IPS DF 19.7 (cell line): ENCODE results near the gene ZNF892.
"Not testable (repeated sequence)": the region's sequence is repeated elsewhere in the genome, so short reads cannot be mapped to it uniquely, and the experiment has no call there.

Experiments
- DNase-seq: peaks from one replicate; pipeline ENCODE4 v3.0.0-alpha.2; 2013; ENCODE audit warnings: low read depth, low spot score

The ZNF892 gene

GRCh38 chr2:95225658-95226057, 18.3 kb downstream of the ZNF892 start:
- DNase-seq, result no peak

DNA sequence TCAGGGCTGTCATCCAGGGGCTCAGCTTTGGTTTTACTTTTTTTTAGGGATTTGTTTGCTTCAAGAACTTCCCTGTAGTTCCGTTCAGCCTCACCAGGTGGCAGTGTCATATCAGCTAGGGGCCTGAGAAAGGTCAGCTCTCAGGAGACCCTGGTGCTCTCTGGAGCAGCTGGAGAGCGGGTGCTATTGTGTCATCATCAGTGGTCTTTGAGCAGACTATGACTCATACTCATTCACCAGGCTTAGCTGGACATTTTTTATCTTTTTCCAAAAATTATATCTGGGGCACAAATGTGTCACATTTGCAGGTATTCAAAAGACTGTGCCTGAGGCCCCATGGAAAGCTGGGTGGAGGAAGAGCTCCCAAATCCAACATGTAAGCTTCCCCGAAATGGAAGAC, 24.4 kb downstream of the ZNF892 start:
- DNase-seq, result peak; percentile 50

- no peak for DNase-seq
Observed at GRCh38 chr2:95232232-95232631, 24.9 kb downstream of the ZNF892 start.

- no peak for DNase-seq
Observed at GRCh38 chr2:95234286-95234785, 27.0 kb downstream of the ZNF892 start.

DNA sequence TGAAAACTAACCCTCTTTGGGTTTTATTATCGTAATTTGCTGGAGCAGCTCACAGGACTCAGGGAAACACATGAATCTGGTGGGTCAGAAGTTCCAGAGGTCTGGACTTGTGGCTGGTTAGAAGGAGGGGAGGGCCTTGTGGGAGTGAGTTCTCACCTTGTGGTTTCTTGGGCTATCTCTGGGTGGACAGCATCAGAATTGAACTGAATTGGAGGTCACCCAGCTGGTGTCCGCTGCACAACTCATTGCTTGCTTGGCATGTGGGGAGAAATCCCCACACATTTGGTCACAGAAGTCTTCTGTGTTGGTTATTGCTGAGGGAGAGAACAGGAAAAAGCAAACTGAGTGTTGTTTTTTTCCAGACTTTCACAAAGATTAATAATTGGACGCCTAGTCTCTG, 27.5 kb downstream of the ZNF892 start:
- DNase-seq, result no peak

DNA sequence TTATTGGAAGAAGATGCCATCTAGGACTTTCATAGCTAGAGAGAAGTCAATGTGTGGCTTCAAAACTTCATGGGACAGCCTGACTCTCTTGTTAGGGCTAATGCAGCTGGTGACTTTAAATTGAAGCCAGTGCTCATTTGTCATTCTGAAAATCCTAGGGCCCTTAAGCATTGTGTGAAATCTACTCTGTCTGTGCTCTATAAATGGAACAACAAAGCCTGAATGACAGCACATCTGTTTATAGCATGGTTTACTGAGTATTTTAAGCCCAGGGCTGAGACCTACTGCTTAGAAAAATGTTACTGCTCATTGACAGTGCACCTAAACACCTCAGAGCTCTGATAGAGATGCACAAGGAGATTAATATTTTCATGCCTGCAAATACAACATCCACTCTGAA, 30.8 kb downstream of the ZNF892 start:
- DNase-seq, result no peak

GRCh38 chr2:95240091-95240490, 32.8 kb downstream of the ZNF892 start:
- no peak for DNase-seq

GRCh38 chr2:95240556-95240955, 33.2 kb downstream of the ZNF892 start:
- no peak for DNase-seq

DNA sequence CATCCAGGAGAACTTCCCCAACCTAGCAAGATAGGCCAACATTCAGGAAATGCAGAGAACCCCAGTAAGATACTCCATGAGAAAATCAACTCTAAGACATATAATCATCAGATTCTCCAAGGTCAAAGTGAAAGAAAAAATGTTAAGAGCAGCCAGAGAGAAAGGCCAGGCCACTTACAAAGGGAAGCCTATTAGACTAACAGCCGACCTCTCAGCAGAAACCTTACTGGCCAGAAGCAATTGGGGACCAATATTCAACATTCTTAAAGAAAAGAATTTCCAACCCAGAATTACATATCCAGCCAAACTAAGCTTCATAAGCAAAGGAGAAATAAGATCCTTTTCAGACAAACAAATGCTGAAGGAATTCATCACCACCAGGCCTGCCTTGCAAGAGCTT, 34.8 kb downstream of the ZNF892 start:
- not testable (repeated sequence) for DNase-seq
